Stomach (tissue), 9 donors: ENCODE measurements around the gene PPP1R1C. TPM values are rescaled to one million over a fixed set of nuclear protein-coding genes. Genes with fewer than 3 reads are reported as not detected.

Source experiments
- DNase-seq, 2 donors: peaks; one replicate each; pipeline versions ENCODE4 v3.0.0 to v3.0.0-alpha.2; 2013 to 2019
- H3K27ac ChIP-seq, 5 donors: fragments of 200-600 bp in 4 of 5; sonication (generic) in 4 of 5; one replicate each; pipeline ENCODE4 v1.5.1; 2013 to 2019; ENCODE audit warnings: mild to moderate bottlenecking in 1 of 5, moderate library complexity in 1 of 5
- H3K27me3 ChIP-seq, 3 donors: fragments of 200-600 bp; sonication (generic); one replicate each; pipeline ENCODE4 v1.5.1; 2017 to 2019; ENCODE audit warnings: mixed run types in 1 of 3
- H3K36me3 ChIP-seq, 4 donors: fragments of 200-600 bp; sonication (generic); 1 replicate in 3 of 4; 2 replicates in 1 of 4; pipeline ENCODE4 v1.5.1; 2016 to 2019
- H3K4me1 ChIP-seq, 4 donors: fragments of 200-600 bp; sonication (generic); one replicate each; pipeline ENCODE4 v1.5.1; 2016 to 2019
- H3K4me3 ChIP-seq, 4 donors: fragments of 200-600 bp; sonication (generic) in 3 of 4; one replicate each; pipeline ENCODE4 v1.5.1; 2016 to 2019; ENCODE audit warnings: mild to moderate bottlenecking in 1 of 4
- H3K9me3 ChIP-seq, 4 donors: fragments of 200-600 bp; sonication (generic); one replicate each; pipeline ENCODE4 v1.5.1; 2016 to 2019
- EP300 ChIP-seq: sonication (generic); formaldehyde crosslinking; IDR thresholded peaks from one replicate; pipeline ENCODE4 v1.6.1; 2017; ENCODE audit warnings: antibody characterized with exemption
- POLR2A ChIP-seq, 4 donors: fragments of 450-650 bp; IDR thresholded peaks; one replicate each; pipeline ENCODE4 v1.6.1; 2016; ENCODE audit warnings: antibody characterized with exemption in 4 of 4, control low read depth in 2 of 4, mild to moderate bottlenecking in 1 of 4, moderate library complexity in 1 of 4
- POLR2AphosphoS5 ChIP-seq, 3 donors: sonication (generic); formaldehyde crosslinking; IDR thresholded peaks; one replicate each; pipeline ENCODE4 v1.6.1; 2016; ENCODE audit warnings: antibody characterized with exemption in 3 of 3
- WGBS, 5 donors: extraction: QIAGEN DNeasy Blood & Tissue Kit in 3 of 5; methylation state at CpG; one replicate each; pipeline versions ENCODE4 v1.1.5 to v1.1.7; 2013 to 2018; 5-methylcytosine and 5-hydroxymethylcytosine counted together
- intact Hi-C: fragments of 100-400 bp; cut with DNase I; formaldehyde crosslinking; loops from one replicate; pipeline ENCODE4 v1.15.1; 2023; ENCODE audit warnings: low total_unique reads
- polyA plus RNA-seq, 3 donors: library from polyadenylated mRNA; stranded (reverse); fragments of 200-250 nt; gene quantifications; one replicate each; pipeline ENCODE4 v1.2.3, GENCODE V29; 2013
- total RNA-seq, 5 donors: library from RNA; depleted of rRNA; stranded (reverse); fragments of >200 nt; gene quantifications; one replicate each; pipeline versions ENCODE4 v1.1.0 to v1.2.3, GENCODE V29; 2014 to 2016
- TF ChIP-seq, protein P1 (sequence below), 7 experiments: fragments of 450-650 bp in 4 of 7; fragments of 200-600 bp in 3 of 7; sonication (generic) in 3 of 7; IDR thresholded peaks; one replicate each; pipeline ENCODE4 v1.5.1; 2016 to 2019; ENCODE audit warnings: antibody characterized with exemption in 7 of 7, control low read depth in 2 of 7, mild to moderate bottlenecking in 1 of 7
- donor health status: healthy with polysubstance abuse.
- donor health status: Bipolar disorder and iron deficiency.
- donor health status: healthy.

PPP1R1C gene
- total and polyA plus RNA-seq, 8 donors, result 1.6 to 10.4 (median 3.9) TPM; not detected in 4

- H3K27ac ChIP-seq, result no peak overlapping the region
- H3K27me3 ChIP-seq, result no peaks in the 10 kb centered on the region
- H3K9me3 ChIP-seq, result no peaks in the 10 kb centered on the region
- whole genome bisulfite sequencing, 5 donors, result 41 to 64% (median 59%) methylated on average over 2 of the region's 2 CpGs
- no peak overlapping the region for H3K4me3 ChIP-seq
- H3K36me3 ChIP-seq, result no peaks in the 10 kb centered on the region
- H3K4me1 ChIP-seq, result no peaks in the 10 kb centered on the region
- intact Hi-C loops, result no loop called here
- TF ChIP-seq EP300 (no peak), POLR2AphosphoS5 (IDR thresholded peaks at IDR 0.05) (no peak), POLR2A (IDR thresholded peaks at IDR 0.05) (no peak)
- TF ChIP-seq, protein P1, sequence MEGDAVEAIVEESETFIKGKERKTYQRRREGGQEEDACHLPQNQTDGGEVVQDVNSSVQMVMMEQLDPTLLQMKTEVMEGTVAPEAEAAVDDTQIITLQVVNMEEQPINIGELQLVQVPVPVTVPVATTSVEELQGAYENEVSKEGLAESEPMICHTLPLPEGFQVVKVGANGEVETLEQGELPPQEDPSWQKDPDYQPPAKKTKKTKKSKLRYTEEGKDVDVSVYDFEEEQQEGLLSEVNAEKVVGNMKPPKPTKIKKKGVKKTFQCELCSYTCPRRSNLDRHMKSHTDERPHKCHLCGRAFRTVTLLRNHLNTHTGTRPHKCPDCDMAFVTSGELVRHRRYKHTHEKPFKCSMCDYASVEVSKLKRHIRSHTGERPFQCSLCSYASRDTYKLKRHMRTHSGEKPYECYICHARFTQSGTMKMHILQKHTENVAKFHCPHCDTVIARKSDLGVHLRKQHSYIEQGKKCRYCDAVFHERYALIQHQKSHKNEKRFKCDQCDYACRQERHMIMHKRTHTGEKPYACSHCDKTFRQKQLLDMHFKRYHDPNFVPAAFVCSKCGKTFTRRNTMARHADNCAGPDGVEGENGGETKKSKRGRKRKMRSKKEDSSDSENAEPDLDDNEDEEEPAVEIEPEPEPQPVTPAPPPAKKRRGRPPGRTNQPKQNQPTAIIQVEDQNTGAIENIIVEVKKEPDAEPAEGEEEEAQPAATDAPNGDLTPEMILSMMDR (IDR thresholded peaks at IDR 0.05), result no peak
- DNase-seq, result no peak
These were observed 5.7 kb downstream of the PPP1R1C start for GRCh38 chr2:181991171-181991885.

- Histone ChIP-seq H3K36me3 (no peaks in the 10 kb centered on the region), H3K4me1 (no peaks in the 10 kb centered on the region), H3K9me3 (no peaks in the 10 kb centered on the region), H3K27ac (no peak overlapping the region), H3K27me3 (no peaks in the 10 kb centered on the region), H3K4me3 (no peak overlapping the region)
- TF ChIP-seq POLR2A (IDR thresholded peaks at IDR 0.05) (no peak), POLR2AphosphoS5 (IDR thresholded peaks at IDR 0.05) (no peak), EP300 (no peak)
- TF ChIP-seq, protein P1 (IDR thresholded peaks at IDR 0.05), result no peak
- intact Hi-C loops, result no loop called here
- no peak for DNase-seq
- WGBS, 5 donors, result 74 to 85% (median 79%) methylated on average over 3 of the region's 3 CpGs
These were observed 7.1 kb downstream of the PPP1R1C start for GRCh38 chr2:181992776-181993175.

- Histone ChIP-seq H3K4me1 (no peaks in the 10 kb centered on the region), H3K4me3 (no peak overlapping the region), H3K27ac (no peak overlapping the region), H3K9me3 (no peaks in the 10 kb centered on the region), H3K27me3 (no peaks in the 10 kb centered on the region), H3K36me3 (no peaks in the 10 kb centered on the region)
- WGBS, 5 donors, result 72 to 95% (median 94%) methylated on average over 1 of the region's 1 CpG
- DNase-seq, result no peak
- intact Hi-C loops, result no loop called here
- TF ChIP-seq, protein P1 (IDR thresholded peaks at IDR 0.05), result no peak
- TF ChIP-seq EP300 (no peak), POLR2A (IDR thresholded peaks at IDR 0.05) (no peak), POLR2AphosphoS5 (IDR thresholded peaks at IDR 0.05) (no peak)
These were observed 9.6 kb downstream of the PPP1R1C start for GRCh38 chr2:181995289-181995688.

GRCh38 chr2:181998041-181998835 is 12.6 kb downstream of the PPP1R1C start:
- Histone ChIP-seq H3K9me3 (no peaks in the 10 kb centered on the region), H3K27ac (no peak overlapping the region), H3K27me3 (no peaks in the 10 kb centered on the region), H3K4me1 (no peaks in the 10 kb centered on the region), H3K4me3 (no peak overlapping the region), H3K36me3 (no peaks in the 10 kb centered on the region)
- TF ChIP-seq POLR2A (IDR thresholded peaks at IDR 0.05) (no peak), POLR2AphosphoS5 (IDR thresholded peaks at IDR 0.05) (no peak), EP300 (no peak)
- TF ChIP-seq, protein P1 (IDR thresholded peaks at IDR 0.05), result no peak
- DNase-seq, result no peak
- intact Hi-C loops, result no loop called here
- 64 to 80% (median 77%) methylated on average over 8 of the region's 8 CpGs for WGBS, 5 donors
